ENCODE data around the gene CDC20.
"Not testable (repeated sequence)": the region's sequence is repeated elsewhere in the genome, so short reads cannot be mapped to it uniquely, and the experiment has no call there.

CDC20 gene

GRCh38 chr1:43358121-43358745 lies 548 bp upstream of the CDC20 start:
- no peak for DNase-seq

DNA sequence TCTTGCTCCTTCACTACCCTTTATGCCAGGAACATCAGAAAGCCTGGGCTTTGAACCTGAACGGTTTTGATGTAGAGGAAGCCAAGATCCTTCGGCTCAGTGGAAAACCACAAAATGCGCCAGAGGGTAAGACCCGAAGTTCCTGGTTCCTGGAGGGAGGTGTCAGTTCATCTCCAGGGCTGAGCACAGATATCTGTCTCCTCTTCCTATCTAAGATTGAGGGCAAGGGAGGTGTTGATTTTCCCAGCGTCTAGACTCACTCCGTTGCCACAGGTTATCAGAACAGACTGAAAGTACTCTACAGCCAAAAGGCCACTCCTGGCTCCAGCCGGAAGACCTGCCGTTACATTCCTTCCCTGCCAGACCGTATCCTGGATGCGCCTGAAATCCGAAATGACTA lies 915 bp downstream of the CDC20 start:
- DNase-seq, result no peak

DNA sequence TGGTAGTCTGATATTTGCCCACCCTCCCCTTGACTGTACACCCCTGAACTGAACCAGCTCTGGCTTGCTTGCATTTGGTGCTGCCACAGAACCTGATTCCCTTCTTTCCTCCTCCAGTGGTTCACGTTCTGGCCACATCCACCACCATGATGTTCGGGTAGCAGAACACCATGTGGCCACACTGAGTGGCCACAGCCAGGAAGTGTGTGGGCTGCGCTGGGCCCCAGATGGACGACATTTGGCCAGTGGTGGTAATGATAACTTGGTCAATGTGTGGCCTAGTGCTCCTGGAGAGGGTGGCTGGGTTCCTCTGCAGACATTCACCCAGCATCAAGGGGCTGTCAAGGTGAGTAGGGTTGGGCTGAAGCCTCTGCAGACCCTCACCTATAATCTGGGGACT lies 1.8 kb downstream of the CDC20 start:
- no peak for DNase-seq

DNA sequence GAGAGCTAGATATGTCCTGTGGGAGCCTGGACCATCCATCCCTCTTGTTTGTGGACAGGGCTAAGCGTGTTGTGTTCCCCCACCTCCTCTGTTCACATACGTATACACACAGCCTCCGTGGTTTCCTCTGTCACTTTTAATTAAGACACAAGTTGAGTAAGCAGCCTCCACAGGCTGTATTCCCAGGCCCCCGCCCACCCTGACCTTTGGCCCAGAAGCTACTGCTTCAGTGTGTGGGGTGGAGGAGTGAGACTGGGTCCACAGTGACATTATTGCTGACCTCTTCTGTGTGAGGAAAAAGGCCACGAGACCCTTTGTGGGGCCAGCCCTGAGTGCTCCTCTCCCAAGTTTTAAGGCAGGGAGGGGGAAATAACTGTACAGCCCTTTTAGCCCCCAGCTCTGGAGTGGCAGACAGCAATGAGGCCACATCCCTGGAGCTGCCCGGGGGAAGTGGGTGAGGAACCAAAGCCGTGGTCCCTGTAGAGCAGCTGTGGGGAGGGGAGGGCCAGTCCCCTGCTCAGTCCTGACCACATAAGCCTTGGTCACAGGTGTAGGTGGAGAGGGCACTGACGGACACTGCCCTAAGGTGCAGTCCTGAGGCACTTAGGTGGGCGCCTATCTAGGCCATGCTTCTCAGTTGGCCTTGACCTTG lies 4.6 kb downstream of the CDC20 start:
- no peak for DNase-seq

- DNase-seq, result no peak
Measured at GRCh38 chr1:43363935-43364525, 5.2 kb downstream of the CDC20 start.

DNA sequence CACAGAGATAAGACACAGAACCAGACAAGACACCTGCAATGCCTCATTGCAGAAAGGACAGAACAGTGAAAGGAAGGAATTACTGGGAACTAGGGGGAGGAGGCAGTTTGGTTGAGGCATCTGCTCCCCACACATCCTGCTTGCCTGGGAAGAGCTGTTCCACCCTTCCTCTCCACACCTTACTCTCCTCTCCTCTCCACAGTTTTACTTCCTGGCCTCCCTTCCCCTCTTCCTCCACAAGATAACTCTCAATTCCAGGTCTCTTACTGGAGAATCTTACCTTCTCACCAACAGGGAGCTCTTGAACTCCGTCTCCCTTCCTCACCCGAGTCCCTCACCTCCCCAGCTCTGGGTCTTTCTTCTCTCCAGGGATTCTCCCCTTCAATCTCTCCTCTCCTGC lies 6.9 kb downstream of the CDC20 start:
- no peak for DNase-seq

GRCh38 chr1:43366179-43366578 lies 7.4 kb downstream of the CDC20 start:
- DNase-seq, result peak in 1 of 2 experiments; percentile 16

DNA sequence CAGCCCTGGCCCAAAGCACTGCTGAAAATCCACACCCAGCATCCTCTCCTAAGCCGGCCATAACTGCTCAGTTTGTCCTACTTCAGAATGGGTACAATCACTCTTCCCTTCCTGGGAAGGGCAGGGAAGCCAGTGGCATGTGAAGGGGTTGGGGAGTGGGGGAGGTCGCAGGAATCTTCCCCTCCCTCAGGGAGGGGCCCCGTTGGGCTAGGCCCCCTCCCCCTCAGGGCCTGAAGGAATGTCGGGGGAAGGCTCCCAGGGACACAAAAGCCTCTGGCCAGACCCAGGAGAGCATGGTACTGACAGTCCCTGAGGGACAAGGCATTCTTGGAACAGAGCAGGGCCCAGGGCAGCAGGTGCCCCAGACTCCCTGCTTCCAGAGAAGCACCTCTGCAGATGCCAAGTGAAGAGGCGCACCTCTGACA lies 7.8 kb downstream of the CDC20 start:
- no peak for DNase-seq

GRCh38 chr1:43367026-43367903 lies 8.5 kb downstream of the CDC20 start:
- DNase-seq, result peak; percentile 42 to 61

DNA sequence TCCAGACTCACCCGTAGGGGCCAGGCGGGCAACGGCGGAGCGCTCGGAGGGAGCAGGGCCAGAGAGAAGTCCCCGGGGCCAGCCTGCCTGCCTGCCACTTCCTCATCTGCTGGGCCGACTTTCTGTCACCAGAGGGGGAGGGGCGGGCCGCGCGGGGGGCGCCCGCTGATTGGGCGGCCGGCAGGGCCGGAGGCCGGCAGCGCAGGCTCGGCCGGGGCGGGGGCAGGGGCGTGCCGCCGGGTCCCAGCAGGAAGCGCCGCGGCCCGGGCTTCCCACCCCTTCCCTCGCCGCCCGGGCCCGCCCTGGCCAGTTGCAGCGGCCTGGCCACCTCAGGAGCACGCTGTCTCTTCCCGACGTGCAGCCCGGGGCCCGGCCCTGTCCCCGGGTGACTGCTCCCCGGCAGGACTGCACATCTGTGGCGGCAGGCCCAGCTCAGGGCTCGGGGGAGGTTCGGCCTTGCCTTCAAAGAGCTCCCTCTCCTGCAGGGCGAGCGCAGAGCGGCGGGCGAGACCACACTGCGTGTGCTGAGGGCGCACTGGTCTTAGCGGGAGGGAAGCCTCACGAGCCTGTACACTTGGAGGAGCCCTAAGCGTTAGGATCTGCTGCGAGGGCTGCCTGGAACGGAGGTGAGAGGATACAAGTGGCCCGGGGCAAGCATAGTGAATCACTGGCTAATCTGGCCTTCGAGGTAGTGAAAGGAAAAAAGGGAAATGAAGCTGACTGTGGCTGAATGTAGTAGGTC lies 9.3 kb downstream of the CDC20 start, which contains the start of gene ELOVL1:
Gene ELOVL1, minus strand, starts transcription at position 108 of the 742 bp plus-strand sequence. CDS start 2,402 bp downstream, outside the sequence.
- peak; percentile 76 to 94 for DNase-seq

GRCh38 chr1:43368646-43369020 lies 9.9 kb downstream of the CDC20 start:
- DNase-seq, result no peak

DNA sequence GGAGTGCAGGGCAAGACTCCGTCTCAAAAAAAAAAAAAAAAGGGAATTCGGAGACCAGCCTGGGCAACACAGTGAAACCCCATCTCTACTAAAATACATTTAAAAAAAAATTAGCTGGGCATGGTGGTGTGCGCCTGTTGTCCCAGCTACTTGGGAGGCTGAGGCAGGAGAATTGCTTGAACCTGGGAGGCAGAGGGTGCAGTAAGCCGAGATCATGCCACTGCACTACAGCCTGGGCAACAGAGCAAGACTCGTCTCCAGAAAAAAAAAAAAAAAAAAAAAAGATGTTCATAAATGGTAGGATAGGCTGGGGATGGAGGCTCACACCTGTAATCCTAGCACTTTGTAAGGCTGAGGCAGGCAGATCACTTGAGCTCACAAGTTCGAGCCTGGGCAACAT lies 11.0 kb downstream of the CDC20 start:
- not testable (repeated sequence) for DNase-seq

GRCh38 chr1:43370564-43370963 lies 11.8 kb downstream of the CDC20 start:
- no peak for DNase-seq

DNA sequence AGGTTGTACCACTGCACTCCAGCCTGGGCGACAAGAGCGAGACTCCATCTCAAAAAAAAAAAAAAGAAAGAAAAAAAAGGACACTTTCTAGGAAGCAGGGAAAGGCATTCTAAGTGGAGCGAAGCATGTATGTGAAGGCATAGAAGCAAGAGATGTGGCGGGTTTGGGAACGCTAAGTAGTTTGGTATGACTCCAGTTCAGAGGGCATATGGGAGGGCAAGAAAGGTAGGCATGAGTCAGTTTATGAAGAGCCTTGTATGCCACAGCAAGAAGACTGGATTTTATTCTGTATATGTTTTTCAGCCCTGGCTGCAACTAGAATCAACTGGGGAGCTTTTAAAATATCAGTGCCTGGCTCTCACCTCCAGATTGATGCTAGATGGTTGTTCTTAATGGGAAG lies 13.4 kb downstream of the CDC20 start:
- no peak for DNase-seq

GRCh38 chr1:43373066-43373940 lies 14.5 kb downstream of the CDC20 start:
- no peak for DNase-seq

GRCh38 chr1:43376723-43377235 lies 18.0 kb downstream of the CDC20 start:
- DNase-seq, result no peak

DNA sequence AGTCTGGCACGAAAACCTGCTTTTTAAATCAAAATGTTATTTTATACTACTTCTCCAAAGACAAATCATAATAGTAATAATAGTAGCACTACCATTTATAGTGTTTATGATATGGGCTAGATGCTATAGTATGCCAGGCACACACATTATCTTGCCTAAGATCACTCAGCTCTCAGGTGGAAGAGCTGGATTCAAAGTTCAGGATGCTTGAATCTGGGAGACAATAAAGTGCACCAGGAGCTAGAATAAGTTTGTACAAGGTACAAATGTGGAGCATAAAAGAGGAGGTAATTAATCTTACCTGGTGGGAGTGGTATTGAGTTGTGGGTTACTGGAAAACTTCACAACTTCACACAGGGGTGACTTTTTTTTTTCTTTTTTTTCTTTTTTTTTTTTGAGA lies 19.1 kb downstream of the CDC20 start:
- no peak for DNase-seq

GRCh38 chr1:43379476-43379875 lies 20.7 kb downstream of the CDC20 start:
- no peak for DNase-seq

DNA sequence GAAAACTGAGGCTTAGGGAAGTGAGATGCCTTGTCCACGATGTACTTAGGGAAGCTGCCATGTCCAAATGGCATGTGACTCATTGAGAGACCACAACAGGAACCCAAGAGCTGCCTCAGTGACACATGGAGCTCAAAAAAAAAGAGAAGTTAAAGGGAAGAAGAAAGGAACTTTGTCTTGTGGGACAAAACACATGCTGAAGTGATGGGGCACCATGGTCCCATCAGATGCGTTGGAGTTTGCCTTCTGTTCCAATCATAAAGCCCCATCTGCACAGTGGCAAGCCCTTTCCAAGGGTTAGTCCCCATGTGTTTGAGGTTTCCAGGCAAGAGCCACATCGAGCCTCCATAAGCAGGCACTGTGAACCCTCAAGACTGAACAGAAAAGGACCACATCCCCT lies 22.8 kb downstream of the CDC20 start:
- DNase-seq, result no peak

GRCh38 chr1:43382027-43382779 lies 23.4 kb downstream of the CDC20 start:
- no peak for DNase-seq

GRCh38 chr1:43383449-43383848 lies 24.7 kb downstream of the CDC20 start:
- DNase-seq, result no peak

All from stimulated activated CD4-positive, alpha-beta T cell treated with anti-CD3 and anti-CD28 coated beads, Interleukin-4, amount 100 ng/mL, for 4 hours (primary cell).